HepG2 (cell line): Measurements from ENCODE around the gene UFSP2. TPM values are rescaled to one million over a fixed set of nuclear protein-coding genes. Genes with fewer than 3 reads are reported as not detected.

Experiments used
- ARID2 ChIP-seq: sonication (generic); formaldehyde crosslinking; IDR thresholded peaks from 2 replicates; pipeline ENCODE4 v1.8.1; 2022; ENCODE audit warnings: mild to moderate bottlenecking, missing genetic modification reagents, borderline replicate concordance
- ESRRA ChIP-seq: sonication (generic); formaldehyde crosslinking; IDR thresholded peaks from 2 replicates; pipeline ENCODE4 v1.5.1; 2020; ENCODE audit warnings: mild to moderate bottlenecking, low read depth, missing genetic modification reagents
- GZF1 ChIP-seq: sonication (generic); formaldehyde crosslinking; IDR thresholded peaks from 2 replicates; pipeline ENCODE4 v1.5.1; 2020; ENCODE audit warnings: mild to moderate bottlenecking, missing genetic modification reagents
- RCOR2 ChIP-seq: IDR thresholded peaks from 2 replicates; pipeline ENCODE4 v1.6.1; 2016; ENCODE audit warnings: missing biosample characterization, missing genetic modification reagents
- SNAI1 ChIP-seq: sonication (generic); formaldehyde crosslinking; IDR thresholded peaks from 2 replicates; pipeline ENCODE4 v1.5.0; 2020; ENCODE audit warnings: mild to moderate bottlenecking, missing genetic modification reagents, borderline replicate concordance
- SOX13 ChIP-seq, 3 experiments: fragments of 450-650 bp in 1 of 3; sonication (generic) in 1 of 3; formaldehyde crosslinking in 1 of 3; IDR thresholded peaks in 2 of 3; conservative IDR thresholded peaks in 1 of 3; 2 replicates each; pipeline versions ENCODE4 v1.5.0 to v1.6.1; 2016 to 2020; ENCODE audit warnings: antibody characterized with exemption in 1 of 3, mild to moderate bottlenecking in 1 of 3, missing compliant biosample characterization in 1 of 3, missing genetic modification reagents in 1 of 3, moderate library complexity in 1 of 3
- TCF12 ChIP-seq, 2 experiments: fragments of 450-650 bp in 1 of 2; sonication (generic) in 1 of 2; formaldehyde crosslinking in 1 of 2; IDR thresholded peaks; 2 replicates each; pipeline versions ENCODE4 v1.6.1 to v1.8.0; 2017 to 2022; ENCODE audit warnings: antibody characterized with exemption in 1 of 2, mild to moderate bottlenecking in 1 of 2, missing genetic modification reagents in 1 of 2, moderate library complexity in 1 of 2
- ZFP36L1 ChIP-seq: sonication (generic); formaldehyde crosslinking; IDR thresholded peaks from 2 replicates; pipeline ENCODE4 v1.8.0; 2022; ENCODE audit warnings: mild to moderate bottlenecking, missing genetic modification reagents, moderate library complexity
- ZGPAT ChIP-seq: IDR thresholded peaks from 2 replicates; pipeline ENCODE4 v1.6.1; 2016; ENCODE audit warnings: mild to moderate bottlenecking
- ZNF225 ChIP-seq: sonication (generic); formaldehyde crosslinking; IDR thresholded peaks from 2 replicates; pipeline ENCODE4 v1.4.0; 2020; ENCODE audit warnings: mild to moderate bottlenecking, missing genetic modification reagents
- ZNF569 ChIP-seq: sonication (generic); formaldehyde crosslinking; IDR thresholded peaks from 2 replicates; pipeline ENCODE4 v1.5.0; 2020; ENCODE audit warnings: mild to moderate bottlenecking, missing genetic modification reagents, moderate library complexity, borderline replicate concordance
- ZNF775 ChIP-seq: sonication (generic); formaldehyde crosslinking; IDR thresholded peaks from 2 replicates; pipeline ENCODE4 v1.4.0; 2020; ENCODE audit warnings: missing genetic modification reagents, mild to moderate bottlenecking, moderate library complexity, borderline replicate concordance
- ZNF816 ChIP-seq: sonication (generic); formaldehyde crosslinking; IDR thresholded peaks from 2 replicates; pipeline ENCODE4 v1.8.0; 2022; ENCODE audit warnings: missing genetic modification reagents, mild to moderate bottlenecking, borderline replicate concordance
- polyA plus RNA-seq, 8 experiments: library from polyadenylated mRNA; depleted of rRNA in 3 of 8; stranded (reverse) in 7 of 8; unstranded in 1 of 8; fragments of >200 nt; fragmentation: Illumina TruSeq in 4 of 8; extraction: Trizol in 4 of 8; gene quantifications; 2 replicates each; pipeline versions ENCODE4 v1.2.1 to v1.2.3, GENCODE V29; 2011 to 2016; ENCODE audit warnings: low read depth in 4 of 8, missing spikeins in 1 of 8, mixed read lengths in 1 of 8; ENCODE audit not compliant: insufficient read depth in 1 of 8
- total RNA-seq, 5 experiments: library from RNA; depleted of rRNA; stranded (reverse); fragments of >200 nt; fragmentation: Illumina TruSeq; extraction: Trizol; gene quantifications; 2 replicates each; pipeline ENCODE4 v1.2.3, GENCODE V29; 2016; ENCODE audit warnings: low read depth in 1 of 5
- TF ChIP-seq, protein P1 (sequence below): sonication (generic); formaldehyde crosslinking; IDR thresholded peaks from 2 replicates; pipeline ENCODE4 v1.5.1; 2020; ENCODE audit warnings: mild to moderate bottlenecking, missing genetic modification reagents, borderline replicate concordance
- TF ChIP-seq, protein P2 (sequence below): sonication (generic); formaldehyde crosslinking; IDR thresholded peaks from 2 replicates; pipeline ENCODE4 v1.5.0; 2020; ENCODE audit warnings: missing genetic modification reagents

The UFSP2 gene
- total and polyA plus RNA-seq, 2 of the 13 experiments (the other 11 are each of a cell fraction or from before 2014, with no cell fraction given) = 24.1 to 32.3 TPM

DNA sequence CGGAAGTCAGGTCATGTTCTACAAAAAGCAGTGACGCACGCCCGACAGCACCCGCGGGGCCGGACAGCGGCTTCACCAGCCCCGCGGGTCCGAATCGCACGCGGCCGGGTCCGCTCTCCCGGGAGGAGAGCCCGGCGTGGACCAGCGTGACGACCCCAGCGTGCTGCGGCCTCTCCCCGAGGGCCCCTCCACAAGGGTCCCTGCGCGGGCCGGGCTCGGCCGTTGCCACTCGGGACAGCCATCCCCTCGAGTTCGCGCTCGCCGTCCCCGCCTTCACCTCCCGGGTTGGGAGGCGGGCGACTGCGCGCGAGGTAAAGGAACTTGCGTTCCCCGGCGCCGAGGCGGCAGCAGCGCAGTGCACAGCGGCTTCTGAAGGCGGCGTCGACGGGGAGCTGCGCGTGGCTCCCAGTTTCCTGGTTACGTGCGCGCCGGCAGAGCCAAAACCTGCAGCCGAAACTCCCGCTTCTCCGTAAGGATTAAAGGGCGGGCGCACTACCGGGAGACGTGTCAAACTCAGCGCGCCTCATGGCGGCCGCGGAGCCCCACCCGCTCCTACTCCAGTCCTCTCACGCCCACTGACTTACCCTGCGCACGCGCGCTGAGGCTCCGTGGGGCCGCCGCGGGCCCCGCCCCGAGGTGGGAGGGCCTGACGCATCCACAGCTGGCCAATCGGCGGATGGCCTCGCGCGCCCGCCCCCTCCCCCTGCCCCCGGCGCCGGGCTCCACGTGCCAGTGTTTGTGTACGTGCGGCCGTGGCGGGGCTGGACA is 29.6 kb downstream of the UFSP2 start (continued):
- TF ChIP-seq TCF12 (IDR thresholded peaks at IDR 0.05) (no peak), TCF12 (CRISPR knock-in tag; IDR thresholded peaks at IDR 0.05) (0 out of 2 replicates have a peak, but pooled peaks have one; percentile 52), ZNF569 (CRISPR knock-in tag) (peak; percentile 95; the same call in 1 of the 2 replicates), ZFP36L1 (CRISPR knock-in tag) (peak; percentile 100), RCOR2 (CRISPR knock-in tag) (0 out of 2 replicates have a peak, but pooled peaks have one; percentile 12), ZNF225 (CRISPR knock-in tag) (no peak), SOX13 (IDR thresholded peaks at IDR 0.05) (no peak), SOX13 (CRISPR knock-in tag; conservative IDR thresholded peaks at IDR 0.05 in 1 of 2, IDR thresholded peaks at IDR 0.05 in 1 of 2) (peak in 1 of 2 experiments; percentile 25; a peak in 1 of 4 replicates), SNAI1 (CRISPR knock-in tag) (peak; percentile 79), ARID2 (CRISPR knock-in tag) (peak; percentile 94; the same call in 1 of the 2 replicates), ESRRA (0 out of 2 replicates have a peak, but pooled peaks have one; percentile 48), ZNF816 (CRISPR knock-in tag) (peak; percentile 83; the same call in 1 of the 2 replicates), GZF1 (no peak), ZNF775 (CRISPR knock-in tag) (peak; percentile 88), ZGPAT (CRISPR knock-in tag) (peak; percentile 95)
- TF ChIP-seq, protein P1, sequence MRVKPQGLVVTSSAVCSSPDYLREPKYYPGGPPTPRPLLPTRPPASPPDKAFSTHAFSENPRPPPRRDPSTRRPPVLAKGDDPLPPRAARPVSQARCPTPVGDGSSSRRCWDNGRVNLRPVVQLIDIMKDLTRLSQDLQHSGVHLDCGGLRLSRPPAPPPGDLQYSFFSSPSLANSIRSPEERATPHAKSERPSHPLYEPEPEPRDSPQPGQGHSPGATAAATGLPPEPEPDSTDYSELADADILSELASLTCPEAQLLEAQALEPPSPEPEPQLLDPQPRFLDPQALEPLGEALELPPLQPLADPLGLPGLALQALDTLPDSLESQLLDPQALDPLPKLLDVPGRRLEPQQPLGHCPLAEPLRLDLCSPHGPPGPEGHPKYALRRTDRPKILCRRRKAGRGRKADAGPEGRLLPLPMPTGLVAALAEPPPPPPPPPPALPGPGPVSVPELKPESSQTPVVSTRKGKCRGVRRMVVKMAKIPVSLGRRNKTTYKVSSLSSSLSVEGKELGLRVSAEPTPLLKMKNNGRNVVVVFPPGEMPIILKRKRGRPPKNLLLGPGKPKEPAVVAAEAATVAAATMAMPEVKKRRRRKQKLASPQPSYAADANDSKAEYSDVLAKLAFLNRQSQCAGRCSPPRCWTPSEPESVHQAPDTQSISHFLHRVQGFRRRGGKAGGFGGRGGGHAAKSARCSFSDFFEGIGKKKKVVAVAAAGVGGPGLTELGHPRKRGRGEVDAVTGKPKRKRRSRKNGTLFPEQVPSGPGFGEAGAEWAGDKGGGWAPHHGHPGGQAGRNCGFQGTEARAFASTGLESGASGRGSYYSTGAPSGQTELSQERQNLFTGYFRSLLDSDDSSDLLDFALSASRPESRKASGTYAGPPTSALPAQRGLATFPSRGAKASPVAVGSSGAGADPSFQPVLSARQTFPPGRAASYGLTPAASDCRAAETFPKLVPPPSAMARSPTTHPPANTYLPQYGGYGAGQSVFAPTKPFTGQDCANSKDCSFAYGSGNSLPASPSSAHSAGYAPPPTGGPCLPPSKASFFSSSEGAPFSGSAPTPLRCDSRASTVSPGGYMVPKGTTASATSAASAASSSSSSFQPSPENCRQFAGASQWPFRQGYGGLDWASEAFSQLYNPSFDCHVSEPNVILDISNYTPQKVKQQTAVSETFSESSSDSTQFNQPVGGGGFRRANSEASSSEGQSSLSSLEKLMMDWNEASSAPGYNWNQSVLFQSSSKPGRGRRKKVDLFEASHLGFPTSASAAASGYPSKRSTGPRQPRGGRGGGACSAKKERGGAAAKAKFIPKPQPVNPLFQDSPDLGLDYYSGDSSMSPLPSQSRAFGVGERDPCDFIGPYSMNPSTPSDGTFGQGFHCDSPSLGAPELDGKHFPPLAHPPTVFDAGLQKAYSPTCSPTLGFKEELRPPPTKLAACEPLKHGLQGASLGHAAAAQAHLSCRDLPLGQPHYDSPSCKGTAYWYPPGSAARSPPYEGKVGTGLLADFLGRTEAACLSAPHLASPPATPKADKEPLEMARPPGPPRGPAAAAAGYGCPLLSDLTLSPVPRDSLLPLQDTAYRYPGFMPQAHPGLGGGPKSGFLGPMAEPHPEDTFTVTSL = no peak
- TF ChIP-seq, protein P2, sequence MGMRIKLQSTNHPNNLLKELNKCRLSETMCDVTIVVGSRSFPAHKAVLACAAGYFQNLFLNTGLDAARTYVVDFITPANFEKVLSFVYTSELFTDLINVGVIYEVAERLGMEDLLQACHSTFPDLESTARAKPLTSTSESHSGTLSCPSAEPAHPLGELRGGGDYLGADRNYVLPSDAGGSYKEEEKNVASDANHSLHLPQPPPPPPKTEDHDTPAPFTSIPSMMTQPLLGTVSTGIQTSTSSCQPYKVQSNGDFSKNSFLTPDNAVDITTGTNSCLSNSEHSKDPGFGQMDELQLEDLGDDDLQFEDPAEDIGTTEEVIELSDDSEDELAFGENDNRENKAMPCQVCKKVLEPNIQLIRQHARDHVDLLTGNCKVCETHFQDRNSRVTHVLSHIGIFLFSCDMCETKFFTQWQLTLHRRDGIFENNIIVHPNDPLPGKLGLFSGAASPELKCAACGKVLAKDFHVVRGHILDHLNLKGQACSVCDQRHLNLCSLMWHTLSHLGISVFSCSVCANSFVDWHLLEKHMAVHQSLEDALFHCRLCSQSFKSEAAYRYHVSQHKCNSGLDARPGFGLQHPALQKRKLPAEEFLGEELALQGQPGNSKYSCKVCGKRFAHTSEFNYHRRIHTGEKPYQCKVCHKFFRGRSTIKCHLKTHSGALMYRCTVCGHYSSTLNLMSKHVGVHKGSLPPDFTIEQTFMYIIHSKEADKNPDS (CRISPR knock-in tag) = peak; percentile 96
